NCI-H1092 treated with DMSO at 0.1 percent for 48 hours (cell line): ENCODE results near the gene SAA4.
"Not testable (repeated sequence)": the region's sequence is repeated elsewhere in the genome, so short reads cannot be mapped to it uniquely, and the experiment has no call there.

Source experiments
- DNase-seq: peaks from one replicate; lab custom pipeline; 2025; lab: John Stamatoyannopoulos, UW

SAA4 gene

GRCh38 chr11:18236664-18237356 lies at the start of gene SAA4:
TSS of gene SAA4 (minus strand) at chr11:18236802. CDS start at chr11:18235926, 876 bp downstream.
- no peak for DNase-seq

- DNase-seq, result no peak
These were observed 49.2 kb upstream of the SAA4 start for GRCh38 chr11:18285841-18286240.

GRCh38 chr11:18282626-18283025 lies 46.0 kb upstream of the SAA4 start:
- no peak for DNase-seq

GRCh38 chr11:18280438-18281045 lies 43.9 kb upstream of the SAA4 start:
- no peak for DNase-seq

GRCh38 chr11:18277565-18278271 lies 41.1 kb upstream of the SAA4 start:
- no peak for DNase-seq

GRCh38 chr11:18271206-18271605 lies 34.6 kb upstream of the SAA4 start:
- DNase-seq, result no peak

GRCh38 chr11:18270102-18270501 lies 33.5 kb upstream of the SAA4 start:
- no peak for DNase-seq

- not testable (repeated sequence) for DNase-seq
These were observed 32.6 kb upstream of the SAA4 start for GRCh38 chr11:18269252-18269651.

- not testable (repeated sequence) for DNase-seq
These were observed 30.9 kb upstream of the SAA4 start for GRCh38 chr11:18267335-18268133.

GRCh38 chr11:18265949-18266348 lies 29.3 kb upstream of the SAA4 start, which contains the start of gene SAA1:
TSS of gene SAA1 (plus strand) at chr11:18266264. CDS start at chr11:18266888, 624 bp downstream.
- DNase-seq, result no peak

- no peak for DNase-seq
These were observed 28.3 kb upstream of the SAA4 start for GRCh38 chr11:18264677-18265555.

GRCh38 chr11:18264035-18264434 lies 27.4 kb upstream of the SAA4 start:
- DNase-seq, result no peak

- not testable (repeated sequence) for DNase-seq
These were observed 26.2 kb upstream of the SAA4 start for GRCh38 chr11:18262681-18263350.

GRCh38 chr11:18261721-18262120 lies 25.1 kb upstream of the SAA4 start:
- no peak for DNase-seq

GRCh38 chr11:18259259-18259658 lies 22.7 kb upstream of the SAA4 start:
- no peak for DNase-seq

GRCh38 chr11:18254781-18255361 lies 18.3 kb upstream of the SAA4 start:
- DNase-seq, result no peak

- DNase-seq, result no peak
These were observed 17.3 kb upstream of the SAA4 start for GRCh38 chr11:18253778-18254338.

GRCh38 chr11:18253233-18253632 lies 16.6 kb upstream of the SAA4 start:
- DNase-seq, result no peak

- DNase-seq, result no peak
These were observed 12.0 kb upstream of the SAA4 start, which contains the start of gene SAA2 for GRCh38 chr11:18248561-18248960. TSS of gene SAA2 (minus strand) at chr11:18248668. CDS start at chr11:18248011, 657 bp downstream.

GRCh38 chr11:18247191-18247581 lies 10.6 kb upstream of the SAA4 start:
- DNase-seq, result not testable (repeated sequence)
